ENCODE measurements around the gene TARS3.

DNA sequence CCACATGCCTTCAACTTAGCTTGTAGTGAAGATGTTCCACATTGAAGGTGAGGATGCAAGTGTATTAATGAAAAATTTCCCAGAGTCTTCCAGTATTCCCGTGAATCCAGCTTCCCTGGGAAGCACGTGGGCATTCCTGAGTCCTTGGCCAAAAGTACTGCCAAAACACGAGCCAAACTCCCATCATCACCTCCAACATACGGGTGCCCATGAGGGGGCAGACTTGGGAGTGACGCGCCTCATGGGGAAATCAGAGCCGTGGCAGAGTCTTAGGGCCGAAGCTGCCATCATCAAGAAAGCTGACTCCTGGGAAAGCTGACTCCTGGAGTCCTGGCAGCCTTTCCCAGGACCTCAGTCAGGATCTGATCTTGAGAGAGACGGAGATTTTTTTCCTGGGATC lies 52.0 kb downstream of the TARS3 start:
- TF ChIP-seq, protein P1, sequence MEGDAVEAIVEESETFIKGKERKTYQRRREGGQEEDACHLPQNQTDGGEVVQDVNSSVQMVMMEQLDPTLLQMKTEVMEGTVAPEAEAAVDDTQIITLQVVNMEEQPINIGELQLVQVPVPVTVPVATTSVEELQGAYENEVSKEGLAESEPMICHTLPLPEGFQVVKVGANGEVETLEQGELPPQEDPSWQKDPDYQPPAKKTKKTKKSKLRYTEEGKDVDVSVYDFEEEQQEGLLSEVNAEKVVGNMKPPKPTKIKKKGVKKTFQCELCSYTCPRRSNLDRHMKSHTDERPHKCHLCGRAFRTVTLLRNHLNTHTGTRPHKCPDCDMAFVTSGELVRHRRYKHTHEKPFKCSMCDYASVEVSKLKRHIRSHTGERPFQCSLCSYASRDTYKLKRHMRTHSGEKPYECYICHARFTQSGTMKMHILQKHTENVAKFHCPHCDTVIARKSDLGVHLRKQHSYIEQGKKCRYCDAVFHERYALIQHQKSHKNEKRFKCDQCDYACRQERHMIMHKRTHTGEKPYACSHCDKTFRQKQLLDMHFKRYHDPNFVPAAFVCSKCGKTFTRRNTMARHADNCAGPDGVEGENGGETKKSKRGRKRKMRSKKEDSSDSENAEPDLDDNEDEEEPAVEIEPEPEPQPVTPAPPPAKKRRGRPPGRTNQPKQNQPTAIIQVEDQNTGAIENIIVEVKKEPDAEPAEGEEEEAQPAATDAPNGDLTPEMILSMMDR (IDR thresholded peaks at IDR 0.05): no peak
- no peak for TF ChIP-seq POLR2A (IDR thresholded peaks at IDR 0.05)
